ENCODE results near the gene PITPNB. TPM values are rescaled to one million over a fixed set of nuclear protein-coding genes. Genes with fewer than 3 reads are reported as not detected.

Gene PITPNB
- total RNA-seq, 4 donors from 2014 or later, result 37.5 to 53.7 (median 40.2) TPM

DNA sequence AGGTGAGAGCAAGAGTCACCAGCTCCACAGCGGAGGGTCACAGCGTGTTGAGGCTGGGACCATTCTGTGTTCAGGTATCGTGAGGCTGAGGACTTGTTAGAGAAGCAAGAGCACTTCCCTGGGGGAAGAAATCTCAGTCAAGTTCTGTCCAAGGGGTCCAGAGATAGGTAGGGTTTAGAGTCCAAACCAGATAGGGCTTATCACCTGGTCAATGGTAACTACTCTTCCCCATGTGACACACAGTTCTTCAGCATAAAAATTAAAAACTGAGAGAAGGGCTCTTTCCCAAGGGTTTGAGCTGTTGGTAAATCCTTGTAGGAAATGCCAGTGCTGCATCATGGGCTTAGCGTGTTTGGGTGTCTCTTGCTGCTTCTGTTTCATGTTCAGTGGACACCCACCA lies 62.7 kb downstream of the PITPNB start:
- Histone ChIP-seq H3K27ac (no peak overlapping the region), H3K4me3 (no peak overlapping the region), H3K4me1 (peaks cover 0 to 15% (median 2%) of the 10 kb centered on the region in 4 donors), H3K9me3 (no peaks in the 10 kb centered on the region), H3K27me3 (no peaks in the 10 kb centered on the region), H3K36me3 (peaks cover 0 to 67% (median 24%) of the 10 kb centered on the region in 3 donors)
- TF ChIP-seq POLR2A (IDR thresholded peaks at IDR 0.05) (no peak), EP300 (IDR thresholded peaks at IDR 0.05) (no peak)
- TF ChIP-seq, protein P1, sequence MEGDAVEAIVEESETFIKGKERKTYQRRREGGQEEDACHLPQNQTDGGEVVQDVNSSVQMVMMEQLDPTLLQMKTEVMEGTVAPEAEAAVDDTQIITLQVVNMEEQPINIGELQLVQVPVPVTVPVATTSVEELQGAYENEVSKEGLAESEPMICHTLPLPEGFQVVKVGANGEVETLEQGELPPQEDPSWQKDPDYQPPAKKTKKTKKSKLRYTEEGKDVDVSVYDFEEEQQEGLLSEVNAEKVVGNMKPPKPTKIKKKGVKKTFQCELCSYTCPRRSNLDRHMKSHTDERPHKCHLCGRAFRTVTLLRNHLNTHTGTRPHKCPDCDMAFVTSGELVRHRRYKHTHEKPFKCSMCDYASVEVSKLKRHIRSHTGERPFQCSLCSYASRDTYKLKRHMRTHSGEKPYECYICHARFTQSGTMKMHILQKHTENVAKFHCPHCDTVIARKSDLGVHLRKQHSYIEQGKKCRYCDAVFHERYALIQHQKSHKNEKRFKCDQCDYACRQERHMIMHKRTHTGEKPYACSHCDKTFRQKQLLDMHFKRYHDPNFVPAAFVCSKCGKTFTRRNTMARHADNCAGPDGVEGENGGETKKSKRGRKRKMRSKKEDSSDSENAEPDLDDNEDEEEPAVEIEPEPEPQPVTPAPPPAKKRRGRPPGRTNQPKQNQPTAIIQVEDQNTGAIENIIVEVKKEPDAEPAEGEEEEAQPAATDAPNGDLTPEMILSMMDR (IDR thresholded peaks at IDR 0.05), result no peak
- 100% methylated on average over 4 of the region's 4 CpGs for WGBS, 2 donors
- DNase-seq (ENCODE audit: low spot score in 2 of 2), result no peak

DNA sequence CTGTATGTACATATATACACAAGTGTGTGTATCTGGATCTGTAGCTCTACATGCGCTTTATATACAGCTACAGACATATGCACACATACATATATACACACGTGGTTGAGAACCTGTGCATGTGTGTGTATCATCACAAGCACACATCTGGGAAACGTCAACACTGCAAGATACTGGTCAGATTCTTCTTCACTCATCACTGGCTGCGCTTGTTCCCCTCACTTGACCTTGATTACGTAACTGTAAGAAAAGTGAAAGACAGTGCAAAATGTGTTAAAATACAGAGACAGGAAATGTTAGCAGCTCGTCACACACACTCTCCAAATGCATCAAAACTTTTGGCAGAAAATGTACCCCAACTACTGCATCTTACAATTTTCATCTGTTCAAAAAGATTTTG lies 65.6 kb downstream of the PITPNB start:
- no peaks in the 10 kb centered on the region for H3K9me3 ChIP-seq
- H3K27ac ChIP-seq, result no peak overlapping the region
- no peaks in the 10 kb centered on the region for H3K27me3 ChIP-seq
- peaks cover 0 to 19% (median 7%) of the 10 kb centered on the region in 4 donors for H3K4me1 ChIP-seq
- no peak overlapping the region for H3K4me3 ChIP-seq
- DNase-seq (ENCODE audit: low spot score in 2 of 2), result peak in 1 of 2 donors; percentile 26
- TF ChIP-seq, protein P1 (IDR thresholded peaks at IDR 0.05), result no peak
- peak in 1 of 2 donors; percentile 37 for TF ChIP-seq EP300 (IDR thresholded peaks at IDR 0.05)
- H3K36me3 ChIP-seq, result peaks cover 0 to 66% (median 33%) of the 10 kb centered on the region in 3 donors
- 55 to 58% methylated on average over 6 of the region's 6 CpGs for WGBS, 2 donors

- TF ChIP-seq, protein P1 (IDR thresholded peaks at IDR 0.05), result no peak
- TF ChIP-seq EP300 (IDR thresholded peaks at IDR 0.05), result no peak
- Histone ChIP-seq H3K4me3 (no peak overlapping the region), H3K36me3 (peaks cover 0 to 69% (median 28%) of the 10 kb centered on the region in 3 donors), H3K27me3 (no peaks in the 10 kb centered on the region), H3K27ac (no peak overlapping the region), H3K9me3 (no peaks in the 10 kb centered on the region), H3K4me1 (peaks cover 0 to 19% (median 7%) of the 10 kb centered on the region in 4 donors)
- DNase-seq (ENCODE audit: low spot score in 2 of 2), result no peak
- WGBS, 2 donors, result 74 to 80% methylated on average over 7 of the region's 7 CpGs
These were observed 66.9 kb downstream of the PITPNB start for GRCh38 chr22:27851974-27852746.

GRCh38 chr22:27850000-27850521 lies 69.0 kb downstream of the PITPNB start:
- WGBS, 2 donors, result 28 to 48% methylated on average over 6 of the region's 6 CpGs
- TF ChIP-seq, protein P1 (IDR thresholded peaks at IDR 0.05), result no peak
- TF ChIP-seq POLR2A (IDR thresholded peaks at IDR 0.05) (no peak), EP300 (IDR thresholded peaks at IDR 0.05) (no peak)
- Histone ChIP-seq H3K4me1 (peaks cover 0 to 19% (median 7%) of the 10 kb centered on the region in 4 donors), H3K27me3 (no peaks in the 10 kb centered on the region), H3K36me3 (peaks cover 0 to 64% (median 28%) of the 10 kb centered on the region in 3 donors), H3K4me3 (no peak overlapping the region), H3K9me3 (no peaks in the 10 kb centered on the region), H3K27ac (peak overlapping the region in 2 of 4 donors; percentile 22 to 43)
- DNase-seq (ENCODE audit: low spot score in 2 of 2), result peak; percentile 18 to 56

DNA sequence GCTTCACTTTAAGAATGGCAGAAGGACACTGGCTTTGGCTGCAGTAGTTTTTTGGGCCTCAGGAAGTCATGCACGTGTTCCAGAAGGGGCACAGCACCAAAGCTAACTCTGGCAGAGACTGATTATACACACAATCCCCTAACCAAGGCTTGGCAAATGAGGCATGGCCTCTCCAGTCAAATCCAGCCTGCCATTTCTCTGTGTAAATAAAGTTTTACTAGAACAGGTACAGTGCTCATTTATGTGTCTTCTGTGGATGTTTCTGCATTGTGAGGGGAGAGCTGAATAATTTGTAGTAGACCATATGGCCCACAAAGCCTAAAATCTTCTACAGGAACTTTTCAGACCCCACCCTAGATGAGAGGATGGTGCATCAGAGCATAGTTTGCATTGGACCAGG lies 71.1 kb downstream of the PITPNB start:
- no peaks in the 10 kb centered on the region for H3K9me3 ChIP-seq
- no peaks in the 10 kb centered on the region for H3K27me3 ChIP-seq
- no peak for DNase-seq (ENCODE audit: low spot score in 2 of 2)
- TF ChIP-seq, protein P1 (IDR thresholded peaks at IDR 0.05), result no peak
- no peak overlapping the region for H3K27ac ChIP-seq
- peaks cover 0 to 57% (median 22%) of the 10 kb centered on the region in 3 donors for H3K36me3 ChIP-seq
- no peak overlapping the region for H3K4me3 ChIP-seq
- H3K4me1 ChIP-seq, result peaks cover 0 to 13% (median 7%) of the 10 kb centered on the region in 4 donors
- WGBS, 2 donors, result 78 to 89% methylated on average over 1 of the region's 1 CpG
